ENCODE data around the gene NKX2-8.

NKX2-8 gene

GRCh38 chr14:36582011-36582873 is at the start of gene NKX2-8:
Gene NKX2-8, minus strand, starts transcription at chr14:36582614. Its CDS starts 225 bp downstream, at chr14:36582389.
- peak; percentile 21 for DNase-seq

GRCh38 chr14:36627981-36628380 is 45.6 kb upstream of the NKX2-8 start:
- no peak for DNase-seq

GRCh38 chr14:36626151-36626550 is 43.7 kb upstream of the NKX2-8 start:
- DNase-seq = no peak

GRCh38 chr14:36625436-36625835 is 43.0 kb upstream of the NKX2-8 start:
- DNase-seq = no peak

GRCh38 chr14:36625014-36625413 is 42.6 kb upstream of the NKX2-8 start:
- no peak for DNase-seq

- DNase-seq = no peak
Measured at GRCh38 chr14:36619853-36620252, 37.4 kb upstream of the NKX2-8 start.

- DNase-seq = no peak
Measured at GRCh38 chr14:36619131-36619530, 36.7 kb upstream of the NKX2-8 start.

- no peak for DNase-seq
Measured at GRCh38 chr14:36618641-36619040, 36.2 kb upstream of the NKX2-8 start.

- DNase-seq = no peak
Measured at GRCh38 chr14:36617824-36618223, 35.4 kb upstream of the NKX2-8 start.

GRCh38 chr14:36605506-36605857 is 23.1 kb upstream of the NKX2-8 start:
- DNase-seq = no peak

- peak; percentile 50 for DNase-seq
Measured at GRCh38 chr14:36604757-36605505, 22.5 kb upstream of the NKX2-8 start.

- no peak for DNase-seq
Measured at GRCh38 chr14:36600431-36600830, 18.0 kb upstream of the NKX2-8 start.

GRCh38 chr14:36591482-36591881 is 9.1 kb upstream of the NKX2-8 start:
- no peak for DNase-seq

GRCh38 chr14:36588788-36589187 is 6.4 kb upstream of the NKX2-8 start:
- no peak for DNase-seq

GRCh38 chr14:36588119-36588518 is 5.7 kb upstream of the NKX2-8 start:
- no peak for DNase-seq

GRCh38 chr14:36585100-36585499 is 2.7 kb upstream of the NKX2-8 start:
- DNase-seq = peak; percentile 75

GRCh38 chr14:36583893-36584811 is 1.7 kb upstream of the NKX2-8 start:
- no peak for DNase-seq

GRCh38 chr14:36583242-36583892 is 953 bp upstream of the NKX2-8 start:
- no peak for DNase-seq

GRCh38 chr14:36582874-36583241 is 444 bp upstream of the NKX2-8 start:
- no peak for DNase-seq

- DNase-seq = peak; percentile 61
Measured at GRCh38 chr14:36580856-36581831, 1.3 kb downstream of the NKX2-8 start.

- DNase-seq = no peak
Measured at GRCh38 chr14:36580141-36580855, 2.1 kb downstream of the NKX2-8 start.
